Fibroblast of lung (primary cell): ENCODE results near the gene HES7. TPM values are rescaled to one million over a fixed set of nuclear protein-coding genes. Genes with fewer than 3 reads are reported as not detected.
A peak's percentile ranks its signal among the peaks of the same experiment; 100 is the strongest.
"Not testable (repeated sequence)": the region's sequence is repeated elsewhere in the genome, so short reads cannot be mapped to it uniquely, and the experiment has no call there.

Experiments used
- DNase-seq, 2 donors: peaks; one replicate each; pipeline versions ENCODE4 v3.0.0 to v3.0.0-alpha.2; 2010; ENCODE audit warnings: low read depth in 2 of 2
- H2AFZ ChIP-seq: 2 replicates; pipeline ENCODE4 v1.5.1; 2012; ENCODE audit warnings: low read length, control low read depth, inconsistent platforms
- H3K27ac ChIP-seq: 2 replicates; pipeline ENCODE4 v1.5.1; 2011; ENCODE audit warnings: low read length, control low read depth; ENCODE audit not compliant: insufficient read depth
- H3K27me3 ChIP-seq: 2 replicates; pipeline ENCODE4 v1.5.1; 2011; ENCODE audit warnings: mild to moderate bottlenecking, low read length; ENCODE audit not compliant: control insufficient read depth, insufficient read depth
- H3K36me3 ChIP-seq: 2 replicates; pipeline ENCODE4 v1.5.1; 2011; ENCODE audit warnings: low read length; ENCODE audit not compliant: control insufficient read depth, insufficient read depth
- H3K4me1 ChIP-seq: 2 replicates; pipeline ENCODE4 v1.5.1; 2011; ENCODE audit warnings: low read length; ENCODE audit not compliant: control insufficient read depth, insufficient read depth; ENCODE audit errors: extremely low read depth
- H3K4me2 ChIP-seq: 2 replicates; pipeline ENCODE4 v1.5.1; 2011; ENCODE audit warnings: low read length, control low read depth; ENCODE audit not compliant: insufficient read depth; ENCODE audit errors: extremely low read depth
- H3K4me3 ChIP-seq, 4 experiments: fragments of 200-600 bp in 1 of 4; sonication (generic) in 1 of 4; replicated peaks in 1 of 4; 2 replicates each; pipeline ENCODE4 v1.5.1; 2011 to 2016; ENCODE audit warnings: low read length in 4 of 4, low read depth in 3 of 4, mild to moderate bottlenecking in 3 of 4, control low read depth in 2 of 4, inconsistent platforms in 1 of 4, mixed read lengths in 1 of 4; ENCODE audit not compliant: insufficient read depth in 1 of 4; ENCODE audit errors: control extremely low read depth in 1 of 4
- H3K79me2 ChIP-seq: 2 replicates; pipeline ENCODE4 v1.5.1; 2012; ENCODE audit warnings: mild to moderate bottlenecking, low read length, inconsistent platforms; ENCODE audit not compliant: control insufficient read depth, insufficient read depth
- H3K9ac ChIP-seq: 2 replicates; pipeline ENCODE4 v1.5.1; 2011; ENCODE audit warnings: mild to moderate bottlenecking, low read length, control low read depth; ENCODE audit not compliant: insufficient read depth
- H3K9me3 ChIP-seq: 2 replicates; pipeline ENCODE4 v1.5.1; 2012; ENCODE audit warnings: low read depth, low read length; ENCODE audit not compliant: control insufficient read depth, insufficient read depth
- H4K20me1 ChIP-seq: 2 replicates; pipeline ENCODE4 v1.5.1; 2011; ENCODE audit warnings: low read length; ENCODE audit not compliant: control insufficient read depth, insufficient read depth; ENCODE audit errors: extremely low read depth
- CTCF ChIP-seq, 2 donors: IDR thresholded peaks in 1 of 2; conservative IDR thresholded peaks in 1 of 2; 1 replicate in 1 of 2; 2 replicates in 1 of 2; pipeline ENCODE4 v1.5.1; 2011 to 2012; ENCODE audit warnings: low read length in 2 of 2, control low read depth in 1 of 2, inconsistent platforms in 1 of 2, low read depth in 1 of 2, mild to moderate bottlenecking in 1 of 2
- EZH2 ChIP-seq: IDR thresholded peaks from 2 replicates; pipeline ENCODE4 v1.5.1; 2012; ENCODE audit warnings: low read length, control low read depth, mild to moderate bottlenecking; ENCODE audit errors: missing control alignments
- polyA plus RNA-seq, 2 donors: library from polyadenylated mRNA; depleted of rRNA in 1 of 2; stranded (reverse) in 1 of 2; unstranded in 1 of 2; fragments of >200 nt; gene quantifications; 2 replicates each; pipeline ENCODE4 v1.2.1, GENCODE V29; 2011 to 2012; ENCODE audit warnings: missing spikeins in 1 of 2
- total RNA-seq: library from RNA; depleted of rRNA; stranded (reverse); fragments of >200 nt; gene quantifications from 2 replicates; pipeline ENCODE4 v1.2.1, GENCODE V29; 2014

HES7 gene
- total and polyA plus RNA-seq, 2 donors (not counting 1 experiment from before 2014, with no cell fraction given) = under 0.01 TPM; not detected in 1

GRCh38 chr17:8080799-8081219, 43.1 kb downstream of the HES7 start:
- Histone ChIP-seq H3K4me2 (no peak overlapping the region), H4K20me1 (no peaks in the 10 kb centered on the region), H3K4me1 (peaks cover 2% of the 10 kb centered on the region), H3K9me3 (no peaks in the 10 kb centered on the region), H3K4me3 (no peak overlapping the region), H3K36me3 (no peaks in the 10 kb centered on the region), H2AFZ (no peak overlapping the region), H3K27me3 (peaks cover 26% of the 10 kb centered on the region), H3K9ac (no peak overlapping the region), H3K27ac (no peak overlapping the region), H3K79me2 (no peaks in the 10 kb centered on the region)
- TF ChIP-seq CTCF (conservative IDR thresholded peaks at IDR 0.05 in 1 of 2, IDR thresholded peaks at IDR 0.05 in 1 of 2; ENCODE audit: low read depth in 1 of 2, low read length in 2 of 2) (no peak), EZH2 (no peak)
- no peak for DNase-seq

GRCh38 chr17:8080208-8080798, 43.6 kb downstream of the HES7 start:
- peaks cover 2% of the 10 kb centered on the region for H3K4me1 ChIP-seq
- H2AFZ ChIP-seq = no peak overlapping the region
- H3K9me3 ChIP-seq = no peaks in the 10 kb centered on the region
- TF ChIP-seq CTCF (conservative IDR thresholded peaks at IDR 0.05 in 1 of 2, IDR thresholded peaks at IDR 0.05 in 1 of 2; ENCODE audit: low read depth in 1 of 2, low read length in 2 of 2) (no peak), EZH2 (no peak)
- H3K4me3 ChIP-seq = peak overlapping the region in 1 of 4 experiments; percentile 46
- no peaks in the 10 kb centered on the region for H4K20me1 ChIP-seq
- no peak for DNase-seq
- peaks cover 26% of the 10 kb centered on the region for H3K27me3 ChIP-seq
- H3K79me2 ChIP-seq = no peaks in the 10 kb centered on the region
- no peak overlapping the region for H3K27ac ChIP-seq
- peak overlapping the region; percentile 93 for H3K4me2 ChIP-seq
- H3K9ac ChIP-seq = no peak overlapping the region
- no peaks in the 10 kb centered on the region for H3K36me3 ChIP-seq

- TF ChIP-seq CTCF (conservative IDR thresholded peaks at IDR 0.05 in 1 of 2, IDR thresholded peaks at IDR 0.05 in 1 of 2; ENCODE audit: low read depth in 1 of 2, low read length in 2 of 2) (peak; percentile 61), EZH2 (no peak)
- no peaks in the 10 kb centered on the region for H3K79me2 ChIP-seq
- H3K4me2 ChIP-seq = peak overlapping the region; percentile 93
- H3K4me3 ChIP-seq = peak overlapping the region; percentile 21 to 53 (median 42)
- H2AFZ ChIP-seq = peak overlapping the region; percentile 91
- no peaks in the 10 kb centered on the region for H3K9me3 ChIP-seq
- no peaks in the 10 kb centered on the region for H3K36me3 ChIP-seq
- H3K4me1 ChIP-seq = peaks cover 2% of the 10 kb centered on the region
- no peaks in the 10 kb centered on the region for H4K20me1 ChIP-seq
- H3K27ac ChIP-seq = no peak overlapping the region
- DNase-seq = peak; percentile 29 to 42
- peak overlapping the region; percentile 23 for H3K9ac ChIP-seq
- H3K27me3 ChIP-seq = peaks cover 33% of the 10 kb centered on the region
Observed at GRCh38 chr17:8079291-8080207, 44.4 kb downstream of the HES7 start.

- not testable (repeated sequence) for H3K9ac ChIP-seq, H3K79me2 ChIP-seq, DNase-seq, H3K4me3 ChIP-seq, H3K4me2 ChIP-seq, H4K20me1 ChIP-seq, H3K27ac ChIP-seq, H3K4me1 ChIP-seq, H3K9me3 ChIP-seq, H2AFZ ChIP-seq, H3K36me3 ChIP-seq
- H3K27me3 ChIP-seq = peaks cover 45% of the 10 kb centered on the region
Observed at GRCh38 chr17:8077939-8078338, 46.0 kb downstream of the HES7 start.
